Upper lobe of left lung (tissue), 4 donors: Measurements from ENCODE around the gene SMAD9.

ENCODE experiments used
- POLR2A ChIP-seq, 4 donors: fragments of 450-650 bp; IDR thresholded peaks; one replicate each; pipeline ENCODE4 v1.5.1; 2016 to 2017; ENCODE audit warnings: antibody characterized with exemption in 4 of 4, mild to moderate bottlenecking in 2 of 4
- TF ChIP-seq, protein P1 (sequence below), 6 experiments: fragments of 450-650 bp in 4 of 6; fragments of 200-600 bp in 2 of 6; sonication (generic) in 2 of 6; IDR thresholded peaks; one replicate each; pipeline ENCODE4 v1.5.1; 2016 to 2019; ENCODE audit warnings: antibody characterized with exemption in 6 of 6

DNA sequence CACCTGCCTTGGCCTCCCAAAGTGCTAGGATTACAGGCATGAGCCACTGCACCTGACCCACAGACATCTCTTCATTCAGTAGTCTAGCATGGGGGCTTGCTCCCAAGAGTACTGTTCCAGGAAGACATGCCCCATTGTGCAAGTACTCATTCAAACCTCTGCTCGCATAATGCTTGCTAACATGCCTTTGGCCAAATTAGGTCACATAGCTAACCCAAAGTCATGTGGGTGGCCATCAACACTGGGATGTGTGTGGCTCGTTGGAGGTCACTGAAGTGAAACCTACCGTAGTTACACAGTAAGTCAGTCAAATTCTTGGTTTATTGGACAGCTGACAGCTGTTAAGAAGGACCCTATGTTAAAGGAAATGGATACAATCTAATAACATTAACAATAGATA is 80.8 kb downstream of the SMAD9 start:
- TF ChIP-seq, protein P1, sequence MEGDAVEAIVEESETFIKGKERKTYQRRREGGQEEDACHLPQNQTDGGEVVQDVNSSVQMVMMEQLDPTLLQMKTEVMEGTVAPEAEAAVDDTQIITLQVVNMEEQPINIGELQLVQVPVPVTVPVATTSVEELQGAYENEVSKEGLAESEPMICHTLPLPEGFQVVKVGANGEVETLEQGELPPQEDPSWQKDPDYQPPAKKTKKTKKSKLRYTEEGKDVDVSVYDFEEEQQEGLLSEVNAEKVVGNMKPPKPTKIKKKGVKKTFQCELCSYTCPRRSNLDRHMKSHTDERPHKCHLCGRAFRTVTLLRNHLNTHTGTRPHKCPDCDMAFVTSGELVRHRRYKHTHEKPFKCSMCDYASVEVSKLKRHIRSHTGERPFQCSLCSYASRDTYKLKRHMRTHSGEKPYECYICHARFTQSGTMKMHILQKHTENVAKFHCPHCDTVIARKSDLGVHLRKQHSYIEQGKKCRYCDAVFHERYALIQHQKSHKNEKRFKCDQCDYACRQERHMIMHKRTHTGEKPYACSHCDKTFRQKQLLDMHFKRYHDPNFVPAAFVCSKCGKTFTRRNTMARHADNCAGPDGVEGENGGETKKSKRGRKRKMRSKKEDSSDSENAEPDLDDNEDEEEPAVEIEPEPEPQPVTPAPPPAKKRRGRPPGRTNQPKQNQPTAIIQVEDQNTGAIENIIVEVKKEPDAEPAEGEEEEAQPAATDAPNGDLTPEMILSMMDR (IDR thresholded peaks at IDR 0.05): no peak
- no peak for TF ChIP-seq POLR2A (IDR thresholded peaks at IDR 0.05)
